Measurements from ENCODE around the gene MRPL20.
"Not testable (repeated sequence)": the region's sequence is repeated elsewhere in the genome, so short reads cannot be mapped to it uniquely, and the experiment has no call there.

MRPL20 gene

DNA sequence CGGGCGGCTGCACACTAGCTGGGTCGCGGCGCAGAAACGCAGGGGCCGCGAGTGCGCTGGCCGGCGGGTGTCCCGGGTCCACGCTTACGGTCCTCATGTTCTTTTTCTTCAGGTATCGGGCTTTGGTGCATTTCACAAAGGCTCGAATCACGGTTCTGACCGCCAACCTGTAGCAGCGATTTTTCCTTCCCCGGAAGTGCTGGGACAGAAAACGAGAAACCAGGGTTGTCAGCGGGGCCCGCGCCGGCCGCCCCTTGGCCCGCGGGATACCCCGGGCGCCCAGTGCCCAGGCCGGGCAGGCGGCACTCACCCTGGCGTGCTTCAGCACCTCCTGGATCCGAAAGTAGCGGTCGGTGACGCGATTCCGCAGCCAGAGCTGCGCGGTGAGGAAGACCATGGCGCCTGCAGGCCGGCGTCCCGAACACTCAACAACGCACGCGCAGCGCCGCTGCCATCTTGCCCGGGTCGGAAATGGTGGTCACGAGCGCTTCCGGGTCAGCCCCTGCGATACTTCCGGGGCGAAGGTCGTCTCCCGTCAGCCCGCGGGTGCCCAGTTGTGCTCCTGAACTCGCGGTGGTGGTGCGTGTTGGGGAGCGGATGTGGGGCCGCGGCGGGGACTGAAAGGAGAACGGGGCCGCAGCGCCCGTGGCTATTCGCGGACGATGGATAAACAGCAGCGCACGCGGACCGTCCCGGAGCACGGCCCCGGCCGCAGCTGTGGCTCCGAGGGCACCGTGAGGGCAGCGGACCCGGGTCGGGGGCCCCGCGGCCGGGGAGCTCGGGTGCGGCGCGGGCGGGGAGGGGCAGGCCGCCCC, at the start of gene MRPL20:
Gene MRPL20, minus strand, starts transcription at position 473 of the 815 bp plus-strand sequence. Its CDS starts 76 bp downstream, at position 397.
- peak; percentile 82 to 91 for DNase-seq

DNA sequence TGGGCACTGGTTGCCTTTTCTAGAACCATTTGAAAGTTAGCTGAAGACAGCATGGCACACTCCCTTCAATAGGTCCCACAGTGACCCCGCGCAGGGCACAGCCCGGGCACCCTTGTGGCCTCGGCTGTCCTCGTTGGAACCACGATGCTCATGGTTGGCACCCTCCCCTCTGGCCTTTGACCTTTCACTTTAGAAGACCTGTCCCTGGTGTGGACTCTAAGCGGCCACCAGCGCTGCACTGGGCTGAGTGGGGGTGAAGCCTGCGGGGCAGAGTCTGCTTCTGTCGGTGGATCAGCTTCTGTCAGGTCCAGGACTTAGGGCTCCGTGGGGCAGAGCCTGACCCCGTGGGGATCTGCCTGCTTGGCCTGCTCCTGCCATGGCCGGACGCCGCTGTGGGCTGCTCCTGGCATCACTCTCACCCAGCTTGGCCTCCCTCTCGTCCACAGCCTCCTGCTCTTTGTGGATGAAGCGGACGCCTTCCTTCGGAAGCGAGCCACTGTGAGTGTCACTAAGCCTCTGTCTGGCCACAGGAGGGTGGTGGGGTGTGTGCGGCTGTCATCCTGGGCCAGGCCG, 49.7 kb upstream of the MRPL20 start:
- DNase-seq: not testable (repeated sequence)

DNA sequence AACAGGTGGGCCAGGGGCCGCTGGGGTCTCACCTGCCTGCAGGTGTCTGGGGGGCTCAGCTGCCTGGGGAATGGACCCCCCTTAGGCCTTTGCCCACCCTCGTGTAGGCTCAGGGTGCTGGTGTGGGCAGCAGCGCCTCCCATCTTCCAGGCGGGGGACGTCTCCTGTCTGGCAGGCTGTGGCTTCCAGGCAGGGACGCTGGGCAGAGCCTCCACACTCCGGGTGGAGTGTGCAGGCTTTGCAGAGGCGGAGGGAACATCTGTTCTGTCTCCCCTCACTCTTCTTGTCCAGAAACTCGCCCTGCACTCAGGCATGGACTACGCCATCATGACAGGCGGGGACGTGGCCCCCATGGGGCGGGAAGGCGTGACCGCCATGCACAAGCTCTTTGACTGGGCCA, 48.8 kb upstream of the MRPL20 start:
- DNase-seq: not testable (repeated sequence)

DNA sequence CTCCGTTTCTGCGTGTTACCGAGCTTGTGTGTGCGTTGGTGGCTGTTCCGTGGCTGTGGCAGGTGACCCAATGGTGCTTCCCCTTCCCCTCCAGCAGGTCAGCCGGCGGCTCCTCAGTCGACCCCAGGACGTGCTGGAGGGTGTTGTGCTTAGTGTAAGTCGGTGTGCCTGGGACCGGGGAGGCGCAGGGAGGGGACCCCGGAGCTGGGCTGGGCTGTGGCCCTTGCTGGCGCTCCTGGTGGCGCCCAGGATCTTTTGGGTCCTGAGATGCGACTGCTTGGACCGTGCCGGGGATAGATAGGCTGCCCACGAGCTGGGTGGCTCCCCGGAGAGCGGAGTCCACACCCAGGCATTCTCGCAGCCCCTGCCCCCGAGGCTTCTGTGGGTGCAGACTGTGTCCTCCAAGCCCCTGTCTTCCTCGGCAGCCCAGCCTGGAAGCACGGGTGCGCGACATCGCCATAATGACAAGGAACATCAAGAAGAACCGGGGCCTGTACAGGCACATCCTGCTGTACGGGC, 48.3 kb upstream of the MRPL20 start:
- no peak for DNase-seq

DNA sequence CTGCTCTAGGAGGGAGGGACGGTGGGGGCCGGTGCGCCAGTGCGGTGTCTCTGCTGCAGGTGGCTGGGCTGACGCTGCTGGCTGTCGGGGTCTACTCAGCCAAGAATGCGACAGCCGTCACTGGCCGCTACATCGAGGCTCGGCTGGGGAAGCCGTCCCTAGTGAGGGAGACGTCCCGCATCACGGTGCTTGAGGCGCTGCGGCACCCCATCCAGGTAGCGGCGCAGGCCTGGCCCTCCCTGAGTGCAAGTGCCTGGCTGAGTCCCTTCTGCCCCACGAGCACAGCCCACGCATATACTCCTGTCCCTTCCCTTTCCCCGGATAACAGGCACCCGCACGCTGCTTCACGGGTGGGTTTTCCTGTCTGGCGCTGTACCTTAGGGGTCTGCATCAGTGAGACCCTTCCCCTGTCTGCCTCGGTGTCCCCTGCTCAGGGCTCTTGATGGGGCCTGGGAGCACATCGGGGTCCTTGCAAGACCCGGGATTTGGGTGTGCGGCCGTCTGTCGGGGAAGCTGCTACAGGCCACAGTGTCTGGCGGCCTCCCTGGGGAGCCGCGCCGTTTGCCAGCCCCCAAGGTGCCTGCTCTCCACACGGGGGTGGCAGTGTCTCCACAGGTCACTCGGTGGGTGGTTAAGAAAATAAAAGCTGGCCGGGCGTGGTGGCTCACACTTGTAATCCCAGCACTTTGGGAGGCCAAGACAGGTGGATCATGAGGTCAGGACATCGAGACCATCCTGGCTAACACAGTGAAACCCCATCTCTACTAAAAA, 47.4 kb upstream of the MRPL20 start:
- not testable (repeated sequence) for DNase-seq

DNA sequence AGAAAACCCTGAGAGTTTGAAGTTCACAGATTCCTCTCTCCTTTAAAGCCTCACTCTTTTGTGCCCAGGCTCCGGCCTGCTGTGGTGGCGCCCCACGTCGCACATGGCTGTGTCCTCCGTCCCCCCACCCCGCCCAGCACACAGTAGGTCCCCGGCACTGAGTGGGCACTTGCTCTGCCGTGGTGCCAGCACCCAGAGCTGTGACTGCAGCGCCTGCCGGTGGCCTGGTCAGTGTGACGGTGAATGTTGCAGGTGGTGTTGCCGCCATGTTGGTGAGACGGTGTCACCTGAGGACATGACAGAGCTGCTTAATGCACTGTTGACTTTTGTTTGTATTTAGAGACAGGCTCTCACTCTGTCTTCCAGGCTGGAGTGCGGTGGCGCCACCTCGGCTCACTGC, 45.8 kb upstream of the MRPL20 start:
- DNase-seq: no peak

DNA sequence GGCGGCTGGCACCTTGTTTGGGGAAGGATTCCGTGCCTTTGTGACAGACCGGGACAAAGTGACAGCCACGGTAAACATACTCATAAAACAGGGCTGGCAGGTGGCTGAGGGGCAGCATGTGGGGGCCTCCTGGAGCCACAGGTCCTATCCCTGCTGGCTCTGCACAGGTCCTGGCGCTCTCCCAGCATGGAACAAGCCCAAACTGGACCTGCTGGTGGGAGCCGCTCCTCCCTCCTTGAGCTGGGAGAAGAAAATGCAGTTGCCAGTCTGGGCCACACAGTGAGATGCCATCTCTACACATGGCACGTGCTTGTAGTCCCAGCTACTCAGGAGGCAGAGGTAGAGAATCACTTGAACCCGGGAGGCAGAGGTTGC, 45.3 kb upstream of the MRPL20 start:
- DNase-seq: not testable (repeated sequence)

DNA sequence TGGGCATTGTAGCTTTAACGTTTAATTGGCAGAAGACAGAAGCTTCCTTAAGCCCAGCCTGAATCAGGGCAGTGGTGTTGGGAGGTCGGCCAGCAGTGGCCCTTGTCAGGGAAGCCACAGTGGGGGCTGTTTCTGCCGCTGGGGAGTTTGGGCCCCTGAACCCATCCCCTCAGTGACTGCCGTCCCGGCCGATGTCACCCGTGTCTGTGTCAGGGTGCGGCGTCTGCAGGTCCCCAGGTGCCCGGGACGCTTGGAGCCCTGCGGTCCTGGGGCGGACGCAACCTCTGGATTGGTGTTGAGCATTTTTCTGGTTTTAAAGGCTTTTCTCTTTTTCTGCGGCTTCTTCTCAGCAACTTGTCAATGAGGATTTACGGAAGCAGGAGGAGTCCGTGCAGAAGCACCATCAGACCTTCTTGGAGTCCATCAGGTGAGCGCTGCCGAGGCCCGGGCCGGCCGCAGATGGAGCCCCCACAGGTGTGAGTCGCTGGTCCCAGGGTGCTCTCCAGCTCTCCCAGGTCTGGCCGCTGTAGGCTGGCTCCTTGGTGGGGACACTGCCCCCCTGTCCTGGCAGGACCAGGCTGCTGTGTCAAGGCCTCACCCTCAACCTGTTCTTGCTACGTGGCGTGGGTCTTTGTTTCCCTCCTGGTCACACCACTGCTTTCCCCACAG, 44.7 kb upstream of the MRPL20 start:
- no peak for DNase-seq

DNA sequence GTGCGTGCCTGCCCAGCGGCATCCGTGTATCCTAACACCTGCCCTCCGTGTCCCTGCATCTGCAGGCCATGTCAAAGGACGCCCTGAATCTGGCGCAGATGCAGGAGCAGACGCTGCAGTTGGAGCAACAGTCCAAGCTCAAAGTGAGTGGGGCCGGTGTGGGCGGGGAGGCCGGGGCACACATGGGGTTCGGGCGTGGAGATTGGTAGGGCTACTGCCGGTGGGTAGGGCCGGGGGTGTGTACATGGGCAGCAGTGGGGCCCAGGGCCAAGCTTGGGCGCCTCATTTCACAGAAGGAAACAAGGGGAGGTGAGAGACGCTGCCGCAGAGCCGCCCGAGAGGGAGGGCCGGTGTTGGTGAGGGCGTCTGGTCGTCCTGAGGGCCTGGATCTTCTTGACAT, 43.5 kb upstream of the MRPL20 start:
- DNase-seq: not testable (repeated sequence)

DNA sequence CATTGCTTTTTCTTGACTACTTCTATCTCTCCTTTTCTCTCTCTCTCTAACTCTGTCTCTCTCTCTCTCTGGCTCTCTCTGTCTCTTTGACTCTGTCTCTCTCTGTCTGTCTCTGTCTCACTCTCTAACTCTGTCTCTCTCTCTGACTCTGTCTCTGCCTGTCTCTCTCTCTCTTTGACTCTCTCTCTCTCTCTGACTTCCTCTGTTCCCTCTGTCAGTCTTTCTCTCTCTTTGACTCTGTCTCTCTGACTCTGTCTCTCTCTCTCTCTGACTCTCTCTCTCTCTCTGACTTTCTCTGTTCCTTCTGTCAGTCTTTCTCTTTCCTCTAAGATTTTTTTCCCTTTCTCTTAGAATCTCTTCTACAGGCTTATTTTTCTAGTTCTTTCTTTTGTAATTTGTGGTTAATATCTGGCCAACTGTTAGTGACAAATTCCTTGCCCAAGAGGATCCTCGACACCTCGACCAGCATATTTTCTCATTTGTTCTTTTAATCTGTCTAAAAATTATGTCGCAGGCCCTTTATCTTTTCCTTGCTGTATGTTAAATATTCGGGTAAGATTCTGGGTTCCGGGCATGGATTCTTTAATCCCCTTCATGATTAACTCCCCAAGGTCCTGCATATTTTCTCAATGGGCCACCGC, 42.1 kb upstream of the MRPL20 start, which contains the start of gene ATAD3C:
Gene ATAD3C, plus strand, starts transcription at position 591 of the 641 bp plus-strand sequence. CDS start 995 bp downstream, outside the sequence.
- no peak for DNase-seq

DNA sequence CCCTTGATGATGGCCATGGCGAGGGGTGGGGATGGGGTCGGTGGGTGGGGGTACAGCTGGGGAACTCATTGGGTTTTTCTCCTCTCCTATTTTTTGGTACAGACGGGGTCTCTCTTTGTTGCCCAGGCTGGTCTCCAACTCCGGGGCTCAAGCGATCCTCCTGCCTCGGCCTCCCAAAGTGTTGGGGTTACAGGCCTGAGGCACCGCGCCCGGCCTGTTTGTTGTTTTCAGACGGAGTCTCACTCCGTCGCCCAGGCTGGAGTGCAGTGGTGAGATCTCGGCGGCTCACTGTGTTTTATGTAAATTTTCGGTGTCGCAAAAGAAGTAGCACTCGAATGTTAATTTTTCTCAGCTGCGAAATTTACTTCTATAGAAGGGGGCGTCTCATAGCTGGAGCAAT, 39.5 kb upstream of the MRPL20 start:
- not testable (repeated sequence) for DNase-seq

DNA sequence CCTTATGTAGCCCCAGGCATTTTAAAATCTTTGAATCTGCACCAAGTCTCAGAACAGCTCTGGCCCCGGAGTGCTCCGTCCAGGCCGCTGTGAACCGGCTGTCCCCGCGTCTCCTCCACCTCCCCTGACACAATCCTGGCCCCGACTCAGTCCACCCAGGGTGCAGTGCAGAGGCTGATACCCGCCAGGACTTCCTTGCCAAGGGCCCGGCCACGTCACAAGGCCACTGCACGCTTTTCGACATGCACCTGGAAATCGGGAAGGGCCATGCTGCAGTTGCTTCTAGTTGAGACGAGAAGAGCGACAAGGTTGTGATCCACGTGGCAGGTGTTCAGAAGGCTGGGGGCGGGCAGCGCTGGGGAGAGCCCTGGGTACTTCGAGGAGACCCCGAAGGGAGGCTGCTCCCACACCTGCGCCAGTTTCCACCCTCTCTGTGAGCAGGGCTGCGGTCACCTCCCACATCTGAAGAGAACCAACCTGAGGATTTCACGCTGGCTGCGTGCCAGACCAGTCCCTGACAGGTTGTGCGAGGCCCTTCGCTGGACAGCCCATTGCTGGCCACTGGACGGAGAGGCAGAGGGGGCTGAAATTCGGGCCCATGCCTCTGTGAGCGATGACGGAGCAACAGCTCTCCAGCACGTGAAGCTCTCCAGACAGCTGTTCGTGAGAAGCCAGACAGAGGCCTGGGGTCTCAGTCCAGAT, 35.1 kb upstream of the MRPL20 start:
- no peak for DNase-seq

DNA sequence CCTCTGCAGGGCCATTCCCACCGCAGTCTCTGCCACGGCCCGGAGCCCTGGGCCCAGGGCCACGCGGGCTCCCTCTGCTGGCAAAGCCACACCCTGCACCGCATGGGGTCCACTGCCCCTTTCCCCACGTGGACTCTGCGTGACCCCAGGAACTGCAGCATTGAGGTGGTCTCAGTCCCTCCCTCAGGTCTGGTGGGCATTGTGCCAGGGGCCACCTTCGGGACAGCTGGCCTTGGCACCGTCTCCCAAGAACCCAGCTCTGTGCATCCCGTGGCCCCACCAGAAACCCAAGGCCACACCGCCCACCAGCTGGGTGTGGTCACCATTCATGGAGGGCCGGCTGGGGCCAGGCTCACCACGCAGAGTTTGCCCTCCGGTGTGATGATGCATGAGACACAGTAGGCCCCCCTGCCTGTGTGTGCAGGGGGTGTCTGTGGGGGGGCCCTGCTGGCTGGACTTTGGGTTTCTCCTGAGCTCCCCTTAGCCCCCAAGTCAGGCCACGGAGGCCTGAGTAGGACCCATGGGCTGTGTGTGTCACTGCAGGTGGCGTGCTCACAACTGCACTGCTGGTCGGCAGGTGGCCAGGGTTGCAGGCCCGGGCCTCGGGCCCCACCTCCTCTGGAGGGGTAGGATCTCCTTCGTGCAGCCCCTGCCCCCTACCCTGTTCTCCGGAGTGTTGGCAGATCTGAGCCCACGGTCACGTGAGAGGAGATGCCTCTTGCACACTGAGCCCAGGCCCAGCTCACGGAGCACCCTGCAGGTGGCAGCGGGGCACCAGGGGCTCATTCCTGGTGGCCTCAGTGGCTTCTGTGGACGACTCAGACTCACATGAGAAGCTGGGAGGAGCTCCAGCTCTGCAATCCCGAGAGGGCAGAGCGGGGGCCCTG, 34.2 kb upstream of the MRPL20 start:
- DNase-seq: peak; percentile 12 to 26

DNA sequence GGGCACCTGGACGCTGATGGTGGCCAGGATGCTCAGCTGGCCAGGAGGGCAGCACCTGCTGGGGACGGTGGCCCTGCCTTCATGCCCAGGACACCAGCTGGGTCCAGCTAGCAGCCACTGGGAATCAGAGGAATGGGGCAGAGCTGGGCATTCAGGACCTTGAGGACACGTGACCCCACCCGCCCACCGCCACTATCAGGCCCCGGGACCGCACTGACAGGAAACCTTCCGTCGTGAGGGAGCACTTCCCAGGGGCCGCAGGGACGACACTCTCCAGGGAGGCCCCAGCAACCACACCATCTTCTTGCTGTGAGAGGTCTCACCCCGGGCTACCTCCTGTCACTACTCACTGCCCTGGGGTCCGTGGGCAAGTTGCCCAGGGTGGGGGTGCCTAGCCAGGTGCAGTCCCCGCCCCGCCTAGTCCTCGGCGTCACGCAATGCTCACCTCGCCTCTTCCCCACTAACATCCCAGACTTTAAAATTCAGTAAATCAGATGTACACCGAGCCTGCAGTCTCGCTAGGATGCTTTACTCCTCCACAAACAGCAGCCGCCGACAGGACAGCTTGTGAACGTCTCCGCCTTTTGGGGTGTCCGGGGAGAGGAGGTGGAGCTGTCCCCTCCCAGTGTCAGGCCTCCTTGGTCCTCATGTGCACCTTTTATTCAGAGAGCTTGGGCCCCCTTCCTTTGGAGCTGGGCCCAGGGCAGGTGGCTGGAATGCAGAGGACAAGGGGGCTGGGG, 33.3 kb upstream of the MRPL20 start:
- no peak for DNase-seq

DNA sequence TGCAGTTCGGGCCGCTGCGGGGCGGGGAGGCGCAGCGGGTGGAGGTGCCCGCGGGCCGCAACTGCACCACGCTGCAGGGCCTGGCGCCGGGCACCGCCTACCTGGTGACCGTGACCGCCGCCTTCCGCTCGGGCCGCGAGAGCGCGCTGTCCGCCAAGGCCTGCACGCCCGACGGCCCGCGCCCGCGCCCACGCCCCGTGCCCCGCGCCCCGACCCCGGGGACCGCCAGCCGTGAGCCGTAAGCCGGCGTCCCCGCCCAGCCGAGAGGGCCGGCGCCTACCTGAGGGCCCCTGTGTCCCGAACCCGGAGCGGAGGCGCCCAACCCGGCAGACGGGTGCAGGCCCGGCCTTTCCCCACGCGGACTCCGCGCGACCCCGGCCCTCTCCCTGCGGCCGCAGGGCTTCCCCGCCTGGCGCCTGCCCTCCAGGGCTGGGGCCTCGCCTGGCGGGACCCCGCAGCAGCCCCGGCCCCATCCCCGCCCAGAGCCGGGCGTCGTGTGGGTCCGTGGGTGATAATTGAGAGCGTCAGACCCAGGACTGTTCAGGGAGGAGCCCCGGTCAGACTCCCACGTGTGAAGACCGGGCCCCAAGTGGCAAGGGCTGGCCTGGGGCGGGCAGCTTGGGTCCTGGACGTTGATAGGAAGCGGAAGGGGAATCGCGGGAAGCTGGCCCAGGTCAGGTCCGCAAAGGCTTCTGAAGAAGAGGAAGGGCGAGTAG, 32.6 kb upstream of the MRPL20 start:
- no peak for DNase-seq

DNA sequence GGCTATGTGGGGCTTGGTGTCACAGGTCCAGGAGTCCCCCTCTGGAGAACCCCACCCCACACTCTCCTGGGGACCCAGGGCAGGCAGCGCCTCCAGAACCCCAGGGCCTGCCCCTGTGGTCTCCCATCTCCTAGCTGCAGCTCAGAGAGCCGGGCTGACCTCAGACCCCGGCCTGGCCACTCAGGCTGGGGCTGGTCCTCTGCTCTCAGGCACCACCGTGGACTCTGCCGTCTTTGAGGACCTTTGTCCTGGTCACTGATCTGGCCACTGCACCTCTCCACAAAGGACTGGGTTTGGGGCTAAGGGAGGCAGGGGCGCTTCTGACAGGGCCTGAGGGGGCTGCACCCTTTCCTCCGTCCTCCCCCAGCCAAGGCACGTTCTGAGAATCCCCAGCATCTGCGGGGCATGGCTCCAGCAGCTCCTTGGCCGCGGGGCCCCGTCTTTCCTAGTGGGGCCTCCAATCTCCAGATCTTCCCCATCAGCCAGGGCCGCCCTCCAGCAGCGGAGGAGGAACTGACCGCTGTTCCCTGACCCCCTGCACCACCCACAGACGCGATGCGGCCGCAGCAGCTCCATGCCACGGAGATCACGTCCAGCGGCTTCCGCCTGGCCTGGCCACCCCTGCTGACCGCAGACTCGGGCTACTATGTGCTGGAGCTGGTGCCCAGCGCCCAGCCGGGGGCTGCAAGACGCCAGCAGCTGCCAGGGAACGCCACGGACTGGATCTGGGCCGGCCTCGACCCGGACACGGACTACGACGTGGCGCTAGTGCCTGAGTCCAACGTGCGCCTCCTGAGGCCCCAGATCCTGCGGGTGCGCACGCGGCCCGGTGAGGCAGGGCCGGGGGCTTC, 31.7 kb upstream of the MRPL20 start:
- DNase-seq: no peak

DNA sequence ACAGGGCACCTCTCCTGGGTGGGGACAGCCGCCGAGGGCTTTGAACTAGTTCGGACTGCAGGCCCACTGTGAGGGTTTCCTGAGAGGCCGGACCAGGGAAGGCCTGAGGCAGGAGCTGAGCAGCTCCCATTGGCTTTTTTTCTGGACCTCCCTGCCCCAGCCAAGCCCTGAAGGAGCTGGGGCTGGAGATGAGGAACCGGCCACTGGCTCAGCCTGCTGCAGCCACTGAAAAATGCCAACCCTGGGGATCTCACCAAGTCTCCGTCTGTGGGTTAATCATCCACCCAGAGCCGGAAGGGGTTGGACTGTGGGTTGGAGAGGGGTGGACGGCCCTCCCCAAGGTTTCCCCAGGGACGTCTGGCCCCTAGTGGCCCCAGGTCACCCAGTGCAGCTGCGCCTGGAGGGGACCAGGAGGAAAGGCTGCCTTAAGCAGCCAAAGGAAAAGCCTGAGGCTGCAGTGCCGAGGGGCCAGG, 30.8 kb upstream of the MRPL20 start:
- DNase-seq: peak; percentile 16 to 22

All from AML-193 (cell line).